ENCODE results near the gene MIPOL1.

DNA sequence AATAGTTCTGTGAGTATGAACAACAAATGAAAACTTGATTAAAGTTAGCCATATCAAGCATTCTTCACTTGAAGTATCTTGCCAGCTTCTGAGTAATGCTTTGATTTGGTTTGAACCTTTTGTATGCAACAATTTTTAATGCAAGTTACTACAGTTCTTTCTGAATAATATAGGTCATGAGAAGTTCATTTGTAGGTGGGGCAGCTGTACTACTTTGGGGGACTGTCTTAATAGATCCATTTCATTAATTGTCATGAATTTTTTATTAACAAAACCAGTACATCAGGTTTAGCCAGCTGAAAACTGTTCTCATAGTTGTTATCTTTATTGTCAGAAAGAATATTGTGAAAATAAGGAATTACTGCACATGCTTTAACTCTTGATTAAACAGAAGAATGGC is 254.6 kb downstream of the MIPOL1 start:
- TF ChIP-seq, protein P1, sequence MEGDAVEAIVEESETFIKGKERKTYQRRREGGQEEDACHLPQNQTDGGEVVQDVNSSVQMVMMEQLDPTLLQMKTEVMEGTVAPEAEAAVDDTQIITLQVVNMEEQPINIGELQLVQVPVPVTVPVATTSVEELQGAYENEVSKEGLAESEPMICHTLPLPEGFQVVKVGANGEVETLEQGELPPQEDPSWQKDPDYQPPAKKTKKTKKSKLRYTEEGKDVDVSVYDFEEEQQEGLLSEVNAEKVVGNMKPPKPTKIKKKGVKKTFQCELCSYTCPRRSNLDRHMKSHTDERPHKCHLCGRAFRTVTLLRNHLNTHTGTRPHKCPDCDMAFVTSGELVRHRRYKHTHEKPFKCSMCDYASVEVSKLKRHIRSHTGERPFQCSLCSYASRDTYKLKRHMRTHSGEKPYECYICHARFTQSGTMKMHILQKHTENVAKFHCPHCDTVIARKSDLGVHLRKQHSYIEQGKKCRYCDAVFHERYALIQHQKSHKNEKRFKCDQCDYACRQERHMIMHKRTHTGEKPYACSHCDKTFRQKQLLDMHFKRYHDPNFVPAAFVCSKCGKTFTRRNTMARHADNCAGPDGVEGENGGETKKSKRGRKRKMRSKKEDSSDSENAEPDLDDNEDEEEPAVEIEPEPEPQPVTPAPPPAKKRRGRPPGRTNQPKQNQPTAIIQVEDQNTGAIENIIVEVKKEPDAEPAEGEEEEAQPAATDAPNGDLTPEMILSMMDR (IDR thresholded peaks at IDR 0.05): no peak
- TF ChIP-seq EP300 (IDR thresholded peaks at IDR 0.05) (no peak), POLR2A (IDR thresholded peaks at IDR 0.05) (no peak)

All from tibial nerve (tissue), 4 donors.